SJCRH30 (cell line): ENCODE data around the gene SPACA9. TPM values are rescaled to one million over a fixed set of nuclear protein-coding genes. Genes with fewer than 3 reads are reported as not detected.

Source experiments
- DNase-seq, 2 experiments: peaks; one replicate each; pipeline ENCODE4 v3.0.0-alpha.2; 2015 to 2020
- H3K27ac ChIP-seq: fragments of 250-450 bp; sonication (Bioruptor Pico); 2 replicates; pipeline ENCODE4 v1.5.1; 2020; ENCODE audit warnings: mild to moderate bottlenecking, moderate library complexity
- H3K27me3 ChIP-seq: fragments of 250-450 bp; sonication (Bioruptor Pico); 2 replicates; pipeline ENCODE4 v1.5.1; 2020; ENCODE audit warnings: mild to moderate bottlenecking, moderate library complexity
- H3K36me3 ChIP-seq: fragments of 250-450 bp; sonication (Bioruptor Pico); 2 replicates; pipeline ENCODE4 v1.5.1; 2020; ENCODE audit warnings: mild to moderate bottlenecking, moderate library complexity
- H3K4me1 ChIP-seq: fragments of 250-450 bp; sonication (Bioruptor Pico); 2 replicates; pipeline ENCODE4 v1.5.1; 2020; ENCODE audit warnings: mild to moderate bottlenecking, moderate library complexity
- H3K4me3 ChIP-seq: fragments of 250-450 bp; sonication (Bioruptor Pico); 2 replicates; pipeline ENCODE4 v1.5.1; 2020; ENCODE audit warnings: mild to moderate bottlenecking, moderate library complexity
- H3K9me3 ChIP-seq: fragments of 250-450 bp; sonication (Bioruptor Pico); replicated peaks from 2 replicates; pipeline ENCODE4 v1.5.1; 2020; ENCODE audit warnings: mild to moderate bottlenecking, moderate library complexity
- total RNA-seq: library from RNA; depleted of rRNA; stranded (reverse); fragments of >200 nt; shearing (Covaris generic); gene quantifications from 2 replicates; pipeline ENCODE4 v1.2.3, GENCODE V29; 2014

The SPACA9 gene
- total RNA-seq, 1 experiment from 2014 or later = 0.59 TPM

GRCh38 chr9:132877824-132878694 is 639 bp upstream of the SPACA9 start, which contains the start of gene AK8:
AK8 (minus strand) TSS chr9:132878284; CDS start chr9:132878255, 29 bp downstream.
- peak; percentile 65 to 81 for DNase-seq
- Histone ChIP-seq H3K9me3 (no peaks in the 10 kb centered on the region), H3K27ac (peak within 1 kb of the TSS; percentile 18; the same call in 1 of the 2 replicates), H3K27me3 (0 out of 2 replicates have a peak, but pooled peaks cover 5% of the 10 kb centered on the region), H3K4me3 (peak within 1 kb of the TSS; percentile 94), H3K4me1 (no peaks in the 10 kb centered on the region), H3K36me3 (no peaks in the 10 kb centered on the region; the same call in 1 of the 2 replicates)

- peak overlapping the region; percentile 94 for H3K4me3 ChIP-seq
- H3K36me3 ChIP-seq = no peaks in the 10 kb centered on the region; the same call in 1 of the 2 replicates
- H3K27ac ChIP-seq = no peak overlapping the region
- peaks cover 10% of the 10 kb centered on the region; the same call in 1 of the 2 replicates for H3K27me3 ChIP-seq
- DNase-seq = no peak
- no peaks in the 10 kb centered on the region for H3K4me1 ChIP-seq
- H3K9me3 ChIP-seq = no peaks in the 10 kb centered on the region
These were observed 992 bp downstream of the SPACA9 start for GRCh38 chr9:132879457-132880323.

GRCh38 chr9:132880324-132880661 is 1.6 kb downstream of the SPACA9 start:
- Histone ChIP-seq H3K4me3 (no peak overlapping the region), H3K27me3 (peaks cover 10% of the 10 kb centered on the region; the same call in 1 of the 2 replicates), H3K36me3 (no peaks in the 10 kb centered on the region; the same call in 1 of the 2 replicates), H3K27ac (no peak overlapping the region), H3K9me3 (no peaks in the 10 kb centered on the region), H3K4me1 (no peaks in the 10 kb centered on the region)
- DNase-seq = no peak

GRCh38 chr9:132881826-132882225 is 3.1 kb downstream of the SPACA9 start:
- no peaks in the 10 kb centered on the region for H3K4me1 ChIP-seq
- H3K27ac ChIP-seq = no peak overlapping the region
- no peak for DNase-seq
- peaks cover 10% of the 10 kb centered on the region; the same call in 1 of the 2 replicates for H3K27me3 ChIP-seq
- H3K4me3 ChIP-seq = no peak overlapping the region
- H3K9me3 ChIP-seq = no peaks in the 10 kb centered on the region
- no peaks in the 10 kb centered on the region; the same call in 1 of the 2 replicates for H3K36me3 ChIP-seq

- no peaks in the 10 kb centered on the region for H3K4me1 ChIP-seq
- no peak overlapping the region for H3K4me3 ChIP-seq
- H3K36me3 ChIP-seq = no peaks in the 10 kb centered on the region; the same call in 1 of the 2 replicates
- H3K27me3 ChIP-seq = peaks cover 5% of the 10 kb centered on the region; the same call in 1 of the 2 replicates
- DNase-seq = no peak
- H3K27ac ChIP-seq = no peak overlapping the region
- H3K9me3 ChIP-seq = no peaks in the 10 kb centered on the region
These were observed 3.9 kb downstream of the SPACA9 start for GRCh38 chr9:132882616-132883015.

GRCh38 chr9:132883349-132884294 is 4.9 kb downstream of the SPACA9 start:
- no peak overlapping the region for H3K4me3 ChIP-seq
- DNase-seq = no peak
- H3K27me3 ChIP-seq = peaks cover 4% of the 10 kb centered on the region; the same call in 1 of the 2 replicates
- no peak overlapping the region for H3K27ac ChIP-seq
- no peaks in the 10 kb centered on the region for H3K4me1 ChIP-seq
- H3K9me3 ChIP-seq = no peaks in the 10 kb centered on the region
- no peaks in the 10 kb centered on the region for H3K36me3 ChIP-seq

- DNase-seq = no peak
- Histone ChIP-seq H3K4me1 (no peaks in the 10 kb centered on the region), H3K36me3 (no peaks in the 10 kb centered on the region), H3K27ac (no peak overlapping the region), H3K27me3 (peaks cover 4% of the 10 kb centered on the region; the same call in 1 of the 2 replicates), H3K4me3 (no peak overlapping the region), H3K9me3 (no peaks in the 10 kb centered on the region)
These were observed 7.1 kb downstream of the SPACA9 start for GRCh38 chr9:132885720-132886333.

GRCh38 chr9:132886334-132886725 is 7.6 kb downstream of the SPACA9 start:
- no peaks in the 10 kb centered on the region for H3K4me1 ChIP-seq
- H3K27ac ChIP-seq = no peak overlapping the region
- H3K9me3 ChIP-seq = no peaks in the 10 kb centered on the region
- DNase-seq = no peak
- H3K27me3 ChIP-seq = peaks cover 4% of the 10 kb centered on the region; the same call in 1 of the 2 replicates
- H3K4me3 ChIP-seq = no peak overlapping the region
- H3K36me3 ChIP-seq = no peaks in the 10 kb centered on the region

- H3K36me3 ChIP-seq = no peaks in the 10 kb centered on the region
- no peak overlapping the region for H3K27ac ChIP-seq
- no peak for DNase-seq
- H3K9me3 ChIP-seq = no peaks in the 10 kb centered on the region
- no peaks in the 10 kb centered on the region for H3K4me1 ChIP-seq
- H3K27me3 ChIP-seq = peaks cover 4% of the 10 kb centered on the region; the same call in 1 of the 2 replicates
- H3K4me3 ChIP-seq = no peak overlapping the region
These were observed 8.8 kb downstream of the SPACA9 start for GRCh38 chr9:132887181-132888120.

GRCh38 chr9:132888151-132888550 is 9.5 kb downstream of the SPACA9 start:
- Histone ChIP-seq H3K27me3 (peaks cover 4% of the 10 kb centered on the region; the same call in 1 of the 2 replicates), H3K4me1 (no peaks in the 10 kb centered on the region), H3K9me3 (no peaks in the 10 kb centered on the region), H3K27ac (no peak overlapping the region), H3K4me3 (no peak overlapping the region), H3K36me3 (no peaks in the 10 kb centered on the region)
- no peak for DNase-seq

GRCh38 chr9:132892400-132892799 is 13.7 kb downstream of the SPACA9 start:
- Histone ChIP-seq H3K27ac (no peak overlapping the region), H3K4me3 (no peak overlapping the region), H3K36me3 (peaks cover 9% of the 10 kb centered on the region; the same call in 1 of the 2 replicates), H3K9me3 (no peaks in the 10 kb centered on the region), H3K27me3 (no peaks in the 10 kb centered on the region), H3K4me1 (no peaks in the 10 kb centered on the region)
- no peak for DNase-seq

- H3K4me3 ChIP-seq = no peak overlapping the region
- DNase-seq = no peak
- no peaks in the 10 kb centered on the region for H3K4me1 ChIP-seq
- H3K27ac ChIP-seq = no peak overlapping the region
- peaks cover 14% of the 10 kb centered on the region; the same call in 1 of the 2 replicates for H3K36me3 ChIP-seq
- no peaks in the 10 kb centered on the region for H3K9me3 ChIP-seq
- no peaks in the 10 kb centered on the region for H3K27me3 ChIP-seq
These were observed 15.6 kb downstream of the SPACA9 start for GRCh38 chr9:132894346-132894745.
